SIG-M5 (cell line): ENCODE data around the gene CEP78.

Experiments
- DNase-seq: peaks from one replicate; lab custom pipeline; 2025; lab: John Stamatoyannopoulos, UW

Gene CEP78

DNA sequence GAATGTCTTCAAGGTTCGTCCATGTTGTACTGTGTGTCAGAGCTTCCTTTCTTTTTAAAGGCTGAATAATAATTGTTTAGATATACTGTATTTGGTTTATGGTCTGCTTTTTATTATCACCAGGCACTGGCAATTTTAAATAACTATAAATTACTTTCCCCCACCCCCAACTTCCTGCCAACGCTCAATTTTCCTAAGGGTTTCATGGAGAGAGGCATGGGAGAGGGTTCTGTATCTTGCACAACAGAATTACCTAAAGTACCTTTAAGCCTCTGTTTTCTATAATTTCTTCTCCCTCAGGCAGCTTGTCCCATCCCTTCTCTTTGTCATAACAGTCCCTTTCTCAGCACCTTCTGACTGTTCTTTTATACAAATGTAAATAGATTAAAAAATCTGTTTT lies 71.5 kb downstream of the CEP78 start:
- DNase-seq = no peak

- DNase-seq = no peak
Observed at GRCh38 chr9:78309066-78309465, 73.2 kb downstream of the CEP78 start.

DNA sequence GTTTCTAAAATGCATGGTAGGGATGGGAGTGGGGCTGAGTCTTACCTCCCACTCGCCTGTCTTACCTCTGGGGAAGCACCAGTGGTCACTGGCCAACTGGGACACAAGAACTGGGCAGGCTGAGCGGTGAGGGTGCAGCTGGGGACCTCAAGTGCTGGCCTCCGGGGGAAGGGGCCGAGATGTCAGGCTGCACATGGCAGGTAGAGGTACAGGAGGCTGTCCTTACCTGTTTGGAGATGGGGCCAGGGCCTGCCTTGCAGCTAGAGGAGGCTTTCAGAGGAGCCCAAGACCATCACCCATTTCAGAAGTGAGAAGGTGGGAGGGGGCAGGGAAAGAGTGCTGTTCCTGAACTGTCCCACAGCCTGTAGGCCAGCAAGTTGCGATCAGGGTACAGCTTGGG lies 75.2 kb downstream of the CEP78 start:
- DNase-seq = no peak

DNA sequence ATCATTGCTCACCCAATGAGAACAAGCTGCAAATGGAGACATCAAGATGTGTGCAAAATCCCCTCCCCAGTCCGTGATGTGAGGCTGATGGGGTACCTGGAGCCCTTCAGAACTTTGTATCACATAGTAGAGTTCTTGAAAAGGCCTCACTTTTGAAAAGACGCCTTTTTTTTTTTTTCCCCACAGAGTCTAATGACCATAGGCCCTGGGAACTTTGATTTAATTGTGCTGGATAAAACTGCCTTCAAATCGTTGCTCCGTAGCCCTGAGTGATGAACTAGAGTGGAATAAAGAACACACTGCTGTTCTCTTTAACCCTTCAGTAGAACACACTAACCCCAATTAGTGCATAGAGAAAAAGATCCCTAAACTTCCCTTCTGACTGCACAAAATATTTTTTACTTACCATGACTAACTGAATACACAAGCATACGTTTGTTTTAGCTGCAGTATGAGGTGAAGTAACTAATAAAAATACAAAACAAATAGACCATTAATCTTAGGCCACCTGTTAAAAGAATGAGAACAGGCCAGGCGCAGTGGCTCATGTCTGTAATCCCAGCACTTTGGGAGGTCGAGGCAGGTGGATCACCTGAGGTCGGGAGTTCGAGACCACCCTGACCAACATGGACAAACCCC lies 76.1 kb downstream of the CEP78 start:
- no peak for DNase-seq

GRCh38 chr9:78314550-78314949 lies 78.7 kb downstream of the CEP78 start:
- no peak for DNase-seq

DNA sequence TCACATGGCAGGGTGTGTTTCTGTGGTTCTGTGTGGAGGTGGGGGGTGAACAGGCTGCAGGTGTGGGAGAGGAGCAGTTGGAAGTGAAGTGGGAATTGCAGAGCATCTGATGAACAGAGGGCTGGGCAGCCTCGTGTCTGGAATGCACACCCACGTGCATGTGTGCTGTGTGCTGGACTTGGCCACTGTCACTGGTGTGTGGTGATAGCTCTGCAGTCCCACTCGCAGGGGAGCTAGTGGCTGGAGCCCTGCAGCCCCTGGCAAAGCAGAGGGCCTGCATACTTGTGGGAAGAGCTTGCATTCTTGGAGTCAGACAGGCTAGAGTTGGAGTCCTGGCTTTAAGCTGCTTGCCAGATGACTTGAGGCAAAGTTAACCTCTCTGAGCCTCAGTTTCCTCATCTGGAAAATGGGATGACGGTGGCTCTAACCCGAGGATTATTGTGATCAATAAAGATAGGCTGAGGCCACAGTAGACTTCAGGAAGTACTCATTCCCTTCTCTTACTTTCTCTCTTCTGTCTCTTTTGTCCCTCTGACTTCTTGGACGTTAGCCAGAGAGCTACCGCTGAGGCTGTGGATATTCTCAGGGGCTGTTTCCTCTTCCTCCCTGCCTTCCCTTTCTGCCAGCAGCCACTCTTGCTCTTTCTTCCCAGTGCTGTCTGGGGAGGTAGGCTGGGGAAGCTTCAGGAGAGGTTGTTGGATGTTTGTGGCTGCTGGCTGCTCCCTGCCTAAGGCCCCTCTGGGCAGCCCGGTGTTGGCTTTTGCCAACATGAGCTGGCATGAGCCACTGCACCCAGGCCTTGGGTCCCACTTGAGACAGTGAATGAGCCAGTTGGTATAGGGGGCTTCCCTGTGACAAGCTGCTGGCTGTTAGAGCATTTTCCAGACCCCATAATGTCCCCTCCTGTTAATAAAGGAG lies 79.3 kb downstream of the CEP78 start:
- no peak for DNase-seq

- no peak for DNase-seq
Observed at GRCh38 chr9:78316166-78316892, 80.5 kb downstream of the CEP78 start.

GRCh38 chr9:78319197-78320029 lies 83.5 kb downstream of the CEP78 start:
- DNase-seq = no peak

- DNase-seq = no peak
Observed at GRCh38 chr9:78320030-78320693, 84.3 kb downstream of the CEP78 start.

DNA sequence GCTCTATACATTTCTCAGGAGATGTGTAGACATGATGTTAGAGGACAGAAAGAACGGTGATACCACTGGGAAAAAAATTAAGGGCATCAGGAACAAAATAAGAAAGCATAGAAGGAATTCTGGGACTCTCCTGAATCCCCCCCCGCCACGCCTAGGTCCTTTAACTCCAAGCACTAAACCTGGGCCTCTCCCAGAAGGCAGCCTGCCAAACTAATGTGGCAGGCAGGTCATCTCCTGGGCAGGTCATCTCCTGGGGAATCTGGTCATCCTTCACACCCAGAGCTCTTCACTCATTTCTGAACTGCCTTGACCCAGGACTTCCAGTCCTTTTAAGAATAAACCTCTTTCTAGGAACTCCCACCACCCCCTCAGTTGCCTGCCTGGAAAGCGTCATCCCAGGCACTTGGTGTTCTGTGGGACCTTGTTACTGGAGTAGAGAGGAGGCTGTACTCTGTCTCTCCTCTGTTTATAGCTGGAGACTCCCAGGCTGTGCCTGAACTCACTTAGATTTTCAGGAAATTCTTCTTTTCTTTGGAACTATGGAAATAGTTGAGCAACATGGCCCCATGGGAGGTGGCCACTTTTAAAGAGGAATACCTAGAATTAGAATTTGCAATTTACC lies 85.1 kb downstream of the CEP78 start:
- no peak for DNase-seq

DNA sequence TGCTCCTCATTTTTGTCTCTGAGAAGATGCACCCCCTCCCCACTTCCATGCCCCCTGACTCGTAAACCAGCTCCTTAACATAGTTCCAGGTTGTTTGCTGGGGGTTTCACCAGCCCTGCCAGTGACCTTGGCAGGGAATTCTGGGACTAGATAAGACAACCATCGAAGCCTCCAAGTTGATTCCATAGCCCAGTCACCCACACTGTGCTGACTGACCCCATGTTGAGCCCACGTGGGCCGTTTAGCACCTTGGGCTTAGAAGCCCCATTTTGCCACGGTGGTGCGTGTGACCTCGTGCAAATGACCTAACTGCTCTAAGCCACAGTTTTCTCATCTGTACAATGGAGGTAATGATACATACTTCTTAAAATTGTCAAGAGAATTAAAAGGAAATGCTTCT lies 85.6 kb downstream of the CEP78 start:
- DNase-seq = no peak

DNA sequence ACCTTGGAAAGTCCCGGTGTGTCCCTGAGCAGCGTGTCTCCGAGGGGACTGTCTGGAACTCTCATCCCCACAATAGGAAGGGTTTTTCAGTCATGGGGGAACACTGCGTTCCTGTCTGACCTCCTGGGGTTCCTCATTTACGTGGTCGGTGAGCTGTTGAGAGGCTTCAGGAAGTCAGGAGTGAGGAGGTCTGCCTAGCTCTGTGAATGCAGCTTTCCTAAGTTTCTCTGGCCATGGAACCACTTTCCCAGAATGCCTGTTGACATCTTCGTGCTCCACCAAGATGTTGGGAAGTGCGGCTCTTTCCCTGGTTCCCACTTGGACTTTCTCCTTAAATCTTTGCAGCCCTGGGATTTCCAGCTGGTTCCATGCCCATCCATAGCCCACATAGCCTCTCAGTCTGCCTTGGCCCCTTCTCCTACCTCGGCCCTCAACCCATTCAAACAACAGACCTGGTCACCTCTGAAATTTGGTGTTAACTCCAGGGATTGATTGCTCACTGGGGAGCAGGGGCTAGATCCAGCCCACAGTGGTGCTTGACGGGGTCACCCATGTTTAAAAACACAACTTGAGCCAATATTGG lies 88.3 kb downstream of the CEP78 start:
- DNase-seq = no peak

GRCh38 chr9:78324682-78325081 lies 88.8 kb downstream of the CEP78 start:
- DNase-seq = no peak

GRCh38 chr9:78325343-78325742 lies 89.5 kb downstream of the CEP78 start:
- no peak for DNase-seq

GRCh38 chr9:78325846-78326360 lies 90.0 kb downstream of the CEP78 start:
- DNase-seq = no peak

GRCh38 chr9:78326564-78326963 lies 90.7 kb downstream of the CEP78 start:
- no peak for DNase-seq
